Activated CD4-positive, alpha-beta T cell treated with anti-CD3 and anti-CD28 coated beads, Interleukin-2, amount 50 U/mL, for 16 hours (primary cell): ENCODE measurements around the gene WDR45B.

Source experiments
- DNase-seq: peaks from one replicate; pipeline ENCODE4 v3.0.0-alpha.2; 2020

The WDR45B gene

DNA sequence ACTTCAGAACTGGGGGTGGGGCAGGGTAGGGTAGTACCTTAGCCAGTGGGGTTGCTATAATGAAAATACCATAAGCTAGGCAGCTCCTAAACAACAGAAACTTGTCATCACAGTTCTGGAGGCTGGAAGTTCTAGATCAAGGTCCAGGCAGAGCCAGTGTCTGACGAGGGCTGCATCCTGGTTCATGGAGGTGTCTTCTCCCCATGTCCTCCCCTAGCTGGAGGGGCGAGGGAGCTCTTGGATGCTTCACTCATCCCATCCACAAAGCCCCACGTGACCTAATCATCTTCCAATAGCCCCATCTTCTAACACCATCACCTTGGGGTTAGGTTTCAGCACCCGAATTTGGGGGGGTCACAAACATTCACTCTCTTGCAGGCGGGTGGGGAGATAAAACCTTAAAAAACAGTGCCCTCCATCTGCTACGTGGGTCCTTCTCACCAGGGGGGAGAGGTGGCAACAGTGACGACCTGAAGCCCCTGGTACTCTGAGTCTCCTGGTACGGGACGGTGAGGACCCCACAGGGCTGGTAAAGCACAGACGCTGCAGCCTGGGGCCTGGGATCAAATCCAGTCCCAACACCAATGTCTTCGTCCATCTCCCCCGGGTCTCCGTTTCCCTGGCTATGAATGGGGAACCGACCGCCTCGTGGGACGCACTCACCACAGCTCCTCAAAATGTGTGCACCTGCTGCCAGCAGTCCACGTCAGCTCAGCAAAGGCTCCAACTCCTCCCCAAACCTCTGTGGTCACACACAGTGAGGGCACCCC is 27.4 kb upstream of the WDR45B start:
- no peak for DNase-seq

DNA sequence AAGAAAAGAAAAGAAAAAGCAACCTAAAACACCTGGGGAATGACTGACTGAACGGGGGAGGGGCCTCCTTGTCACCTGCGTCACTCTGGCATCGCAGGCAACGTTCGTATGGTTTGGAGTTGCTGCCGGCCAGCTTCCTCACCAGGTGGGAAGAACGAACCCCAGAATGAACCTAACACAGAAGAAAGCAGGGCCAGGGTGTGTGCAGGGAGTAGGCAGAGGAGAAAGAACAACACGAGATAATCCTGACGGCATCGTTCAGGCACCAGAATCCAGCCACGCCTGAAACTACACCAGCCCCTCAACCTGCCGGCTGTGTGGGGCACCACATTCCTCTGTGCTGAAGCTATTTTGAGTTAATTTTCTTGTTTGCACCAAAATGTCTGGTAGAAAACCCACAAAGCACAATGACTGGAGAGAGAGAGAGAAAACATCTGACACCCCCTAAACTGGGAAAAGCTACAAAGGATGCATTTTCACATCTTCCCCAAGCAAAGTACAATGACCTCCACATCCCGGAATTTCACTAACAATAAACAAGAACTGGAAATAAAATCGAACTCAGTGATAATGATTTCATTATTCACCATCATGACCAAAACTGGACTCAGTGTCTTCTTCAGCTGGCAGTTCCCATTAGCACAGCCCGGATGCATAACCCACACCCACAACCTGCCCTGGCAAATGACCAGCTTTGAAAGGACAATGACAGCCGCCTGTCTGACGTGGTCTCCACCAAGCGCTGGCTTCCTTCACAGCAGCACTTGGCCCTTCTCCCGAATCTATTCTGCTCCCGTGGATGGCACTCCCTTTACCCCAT is 26.6 kb upstream of the WDR45B start:
- no peak for DNase-seq

DNA sequence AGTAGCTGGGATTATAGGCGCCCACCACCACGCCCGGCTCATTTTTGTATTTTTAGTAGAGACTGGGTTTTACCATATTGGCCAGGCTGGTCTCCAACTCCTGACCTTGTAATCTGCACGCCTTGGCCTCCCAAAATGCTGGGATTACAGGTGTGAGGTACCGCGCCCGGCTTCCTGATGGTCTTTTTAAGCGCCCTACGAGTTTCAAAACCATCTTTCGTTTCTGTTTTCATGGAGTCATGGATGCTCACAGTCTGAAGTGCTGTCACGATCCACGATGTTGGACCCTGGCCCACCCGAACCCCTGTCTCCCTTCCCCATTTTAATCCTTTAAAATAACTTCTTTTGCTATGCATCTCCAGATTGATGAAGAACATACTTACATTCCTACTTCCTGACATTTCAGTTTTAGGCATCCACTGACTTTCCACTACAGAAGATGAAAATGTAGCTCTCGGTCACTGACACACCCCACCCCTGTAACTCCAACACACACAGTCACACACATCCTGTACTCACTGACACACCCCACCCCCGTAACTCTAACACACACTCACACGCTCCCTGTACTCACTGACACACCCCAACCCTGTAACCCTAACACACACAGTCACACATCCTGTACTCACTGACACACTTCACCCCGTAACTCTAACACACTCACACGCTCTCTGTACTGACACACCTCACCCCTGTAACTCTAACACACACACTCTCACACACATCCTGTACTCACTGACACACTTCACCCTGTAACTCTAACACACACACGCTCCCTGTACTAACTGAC is 22.6 kb upstream of the WDR45B start:
- no peak for DNase-seq

DNA sequence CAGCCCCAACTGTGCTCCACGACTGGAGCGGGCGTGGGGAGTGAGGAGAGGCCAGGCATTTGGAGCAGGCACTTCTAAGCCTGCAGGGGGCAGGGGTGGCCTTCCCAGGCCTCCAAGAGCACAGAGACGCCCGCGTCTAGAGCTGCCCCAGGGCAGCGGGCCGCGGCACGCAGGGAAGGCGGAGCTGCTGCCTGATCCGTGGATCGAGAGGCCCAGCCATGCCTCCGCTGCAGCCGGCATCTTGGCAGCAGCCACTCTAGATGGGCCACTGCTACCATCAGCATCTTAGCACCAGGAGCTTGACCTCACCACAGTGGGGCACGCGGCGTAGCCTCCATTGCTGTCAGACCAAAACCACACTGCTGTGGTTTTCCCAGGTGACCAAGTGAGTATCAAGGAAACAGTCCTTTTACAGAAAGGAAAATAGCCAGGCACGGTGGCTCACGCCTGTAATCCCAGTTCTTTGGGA is 20.4 kb upstream of the WDR45B start:
- DNase-seq = peak; percentile 35

DNA sequence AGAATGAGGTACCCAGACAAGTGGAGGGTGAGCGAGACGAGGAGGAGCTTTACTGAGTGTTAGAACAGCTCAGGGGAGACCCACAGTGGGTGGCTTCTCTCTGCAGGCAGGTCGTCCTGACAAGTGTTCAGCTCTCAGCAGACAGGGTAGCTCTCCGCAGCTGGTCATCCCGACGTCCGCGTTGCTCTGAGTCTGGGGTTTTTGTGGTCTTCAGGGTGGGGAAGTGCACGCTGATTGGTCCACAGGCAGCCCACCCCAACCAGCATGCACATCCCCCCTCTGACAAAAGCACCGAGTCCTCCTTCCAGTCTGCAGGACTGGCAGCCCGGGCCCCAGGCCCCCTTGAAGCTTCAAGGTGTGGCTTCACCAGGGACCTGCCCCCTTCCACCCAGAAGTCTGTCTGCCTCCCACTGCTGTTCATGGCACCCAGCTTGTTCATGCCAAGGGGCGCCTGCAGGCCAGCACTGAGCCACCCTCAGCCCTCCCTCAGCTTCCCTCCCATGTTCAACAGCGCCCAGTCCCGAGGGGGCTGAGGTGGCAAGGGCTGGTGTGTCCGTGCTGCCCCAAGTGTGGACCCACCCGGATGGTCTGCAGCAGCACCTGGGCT is 19.9 kb upstream of the WDR45B start:
- DNase-seq = no peak

DNA sequence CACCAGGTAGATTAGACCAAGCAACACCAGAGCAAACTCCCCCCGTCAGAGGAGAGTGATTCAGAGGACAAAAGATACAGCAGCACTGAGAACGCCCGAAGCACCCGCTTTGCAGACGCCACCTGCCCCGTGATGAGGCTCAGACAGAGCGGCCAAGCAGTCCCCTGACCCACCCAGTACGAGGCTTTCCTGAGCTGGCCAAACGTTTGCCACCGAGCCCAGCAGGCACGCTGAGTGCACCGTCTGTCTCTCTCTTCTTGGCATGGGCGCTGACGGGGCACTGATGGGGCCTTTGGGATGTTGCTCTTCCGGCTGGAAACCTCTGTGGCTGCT is 19.4 kb upstream of the WDR45B start:
- no peak for DNase-seq

DNA sequence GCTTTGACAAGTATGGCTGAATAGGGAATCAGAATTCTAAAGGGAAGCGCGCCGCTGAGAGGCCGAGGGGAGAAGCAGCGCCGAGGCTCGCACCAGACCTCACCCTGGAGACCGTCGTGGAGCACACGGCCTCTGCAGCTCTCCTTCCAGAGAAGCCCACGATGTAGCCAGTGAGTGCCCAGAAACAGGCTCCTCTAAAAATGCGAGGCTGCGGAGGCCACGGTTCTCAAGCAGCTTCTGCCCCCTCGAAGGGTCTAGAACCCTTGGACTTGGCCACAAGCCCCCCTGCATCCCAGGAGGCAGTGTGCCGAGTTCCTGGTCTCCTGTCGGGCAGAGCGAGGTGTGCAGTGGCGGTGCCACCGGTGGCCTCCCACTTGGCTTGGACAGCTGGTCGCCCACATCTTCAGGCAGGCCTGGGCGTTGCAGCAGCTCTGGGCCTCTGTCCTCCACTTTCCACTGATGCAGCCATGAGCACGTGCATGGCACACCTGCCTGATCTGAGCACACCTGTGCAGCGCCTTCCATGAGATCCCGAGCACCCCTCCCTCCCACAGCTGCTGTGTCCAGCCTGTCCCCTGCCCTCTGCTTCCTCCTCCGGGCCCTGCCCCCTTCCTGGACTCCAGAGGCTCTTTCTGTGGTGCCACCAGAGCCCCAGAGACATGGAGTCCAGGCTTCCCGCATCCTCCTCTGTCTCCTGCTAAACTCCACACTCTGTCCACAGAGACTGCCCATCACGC is 18.9 kb upstream of the WDR45B start:
- DNase-seq = no peak

DNA sequence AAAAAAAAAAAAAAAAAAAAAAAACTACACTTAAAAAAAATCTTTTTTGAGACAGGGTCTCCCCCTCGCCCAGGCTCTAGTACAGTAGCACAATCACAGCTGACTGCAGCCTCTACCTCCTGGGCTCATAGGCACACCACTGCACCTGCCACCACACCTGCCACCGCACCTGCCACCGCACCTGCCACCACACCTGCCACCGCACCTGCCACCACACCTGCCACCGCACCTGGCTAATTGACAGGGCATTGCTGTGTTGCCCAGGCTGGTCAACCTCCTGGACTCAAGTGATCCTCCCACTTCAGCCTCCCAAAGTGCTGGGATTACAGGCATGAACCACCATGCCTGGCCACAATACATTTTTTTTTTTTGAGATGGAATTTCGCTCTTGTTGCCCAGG is 17.6 kb upstream of the WDR45B start:
- no peak for DNase-seq

DNA sequence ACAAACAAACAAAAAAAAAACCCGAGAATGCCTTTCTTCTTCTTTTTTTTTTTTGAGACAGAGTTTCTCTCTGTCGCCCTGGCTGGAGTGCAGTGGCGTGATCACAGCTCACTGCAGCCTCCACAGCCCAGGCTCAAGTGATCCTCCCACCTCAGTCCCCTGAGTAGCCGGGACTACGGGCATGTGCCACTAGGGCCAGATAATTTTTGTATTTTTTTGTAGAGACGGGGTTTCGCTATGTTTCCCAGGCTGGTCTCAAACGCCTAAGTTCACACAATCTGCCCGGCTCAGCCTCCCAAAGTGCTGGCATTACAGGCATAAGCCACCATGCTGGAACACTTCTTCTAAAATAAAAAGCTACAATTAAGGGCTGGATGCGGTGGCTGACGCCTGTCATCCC is 17.0 kb upstream of the WDR45B start:
- no peak for DNase-seq

DNA sequence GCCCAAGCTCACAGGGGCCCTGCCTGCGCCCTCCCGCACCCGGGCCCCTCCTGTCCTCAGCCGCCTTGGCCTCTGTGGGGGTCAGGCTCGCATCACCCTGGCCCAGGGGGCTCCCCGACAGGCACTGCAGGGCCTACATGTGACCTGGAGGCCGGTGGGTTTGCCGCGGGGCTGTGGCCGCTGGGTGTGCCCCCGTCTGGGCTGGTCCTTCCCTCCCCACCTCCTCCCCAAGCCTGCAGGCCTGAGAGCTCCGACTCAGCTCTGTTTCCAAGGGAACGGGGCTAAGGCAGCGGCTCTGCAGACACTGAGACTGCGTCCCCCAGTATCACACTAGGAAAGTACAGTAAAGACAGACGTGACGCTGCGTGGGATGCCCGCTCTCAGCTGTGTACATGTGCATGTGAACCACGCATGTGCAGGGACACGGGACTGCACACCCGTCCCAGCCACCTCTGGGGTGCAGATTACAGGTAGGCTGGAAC is 16.5 kb upstream of the WDR45B start:
- DNase-seq = no peak

DNA sequence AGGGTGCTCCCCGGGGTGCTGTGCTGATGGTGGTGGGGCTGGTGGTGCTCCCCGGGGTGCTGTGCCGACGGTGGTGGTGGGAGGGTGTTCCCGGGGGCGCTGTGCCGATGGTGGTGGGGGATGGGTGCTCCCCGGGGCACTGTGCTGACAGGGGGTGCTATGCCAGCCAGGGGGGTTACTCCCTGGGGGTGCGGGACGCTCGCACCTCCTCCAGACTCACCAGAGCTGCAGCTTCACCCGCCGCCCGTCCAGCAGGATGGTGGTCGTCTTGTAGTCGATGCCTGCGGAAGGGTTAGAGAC is 16.0 kb upstream of the WDR45B start:
- no peak for DNase-seq

DNA sequence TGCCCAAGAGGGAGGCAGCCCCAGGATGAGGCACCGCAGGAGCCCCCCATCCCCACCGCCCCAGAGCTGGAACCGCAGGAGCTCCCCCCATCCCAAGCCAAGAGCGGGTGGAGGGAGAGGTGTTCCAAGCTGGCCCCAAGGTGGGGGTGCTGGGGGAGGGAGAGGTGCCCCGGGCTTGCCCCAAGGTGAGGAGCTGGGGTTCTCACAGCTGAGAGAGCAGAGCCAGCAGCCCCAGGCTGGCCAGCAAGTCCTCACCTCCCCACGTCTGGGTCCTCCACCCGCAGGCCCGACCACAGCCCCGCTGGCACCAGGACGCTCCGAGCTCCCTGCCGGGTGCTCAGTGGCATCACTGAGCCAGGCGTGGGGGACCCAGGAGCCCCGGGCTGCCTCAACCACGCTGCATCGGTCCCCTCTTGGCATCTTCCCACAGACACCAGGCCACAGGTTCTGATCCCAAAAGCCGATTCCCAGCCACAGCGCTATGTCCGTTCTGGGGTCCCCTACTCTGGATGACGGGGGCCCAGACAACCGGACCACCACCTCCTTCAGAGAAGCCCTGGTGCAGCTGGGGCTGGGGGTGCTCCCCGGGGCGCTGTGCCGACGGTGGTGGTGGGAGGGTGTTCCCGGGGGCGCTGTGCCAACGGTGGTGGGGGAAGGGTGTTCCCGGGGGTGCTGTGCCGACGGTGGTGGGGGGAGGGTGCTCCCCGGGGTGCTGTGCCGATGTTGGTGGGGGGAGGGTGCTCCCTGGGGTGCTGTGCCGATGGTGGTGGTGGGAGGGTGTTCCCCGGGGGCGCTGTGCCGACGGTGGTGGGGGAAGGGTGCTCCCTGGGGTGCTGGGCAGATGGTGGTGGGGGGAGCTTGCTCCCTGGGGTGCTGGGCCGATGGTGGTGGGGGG is 15.4 kb upstream of the WDR45B start:
- DNase-seq = no peak

DNA sequence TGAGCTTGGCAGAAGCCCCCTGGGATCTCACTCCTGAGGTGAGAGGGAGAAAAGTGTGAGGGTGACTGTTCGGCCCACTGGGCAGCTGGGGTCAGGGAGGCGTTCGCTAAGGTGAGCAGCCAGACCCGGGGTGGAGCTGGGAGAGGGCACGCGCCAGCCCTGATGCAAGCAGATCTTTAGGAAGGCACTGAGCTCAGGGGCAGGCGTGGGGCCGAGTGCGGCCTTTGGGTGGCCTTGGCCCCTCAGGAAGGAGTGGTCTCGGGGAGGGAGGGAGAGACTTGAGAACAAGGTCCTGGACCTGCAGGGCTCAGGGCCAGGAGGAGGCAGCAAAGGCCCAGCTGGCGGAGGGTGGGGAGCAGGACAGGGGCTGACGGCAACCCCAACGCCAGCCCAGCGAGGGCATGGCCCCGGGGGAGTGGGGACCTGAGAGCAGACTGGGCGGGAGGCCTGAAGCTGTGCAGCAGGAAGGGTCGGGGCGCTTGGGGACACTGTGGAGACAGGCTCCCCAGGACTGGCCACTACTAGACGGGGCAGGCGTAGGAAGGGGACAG is 14.5 kb upstream of the WDR45B start:
- no peak for DNase-seq

DNA sequence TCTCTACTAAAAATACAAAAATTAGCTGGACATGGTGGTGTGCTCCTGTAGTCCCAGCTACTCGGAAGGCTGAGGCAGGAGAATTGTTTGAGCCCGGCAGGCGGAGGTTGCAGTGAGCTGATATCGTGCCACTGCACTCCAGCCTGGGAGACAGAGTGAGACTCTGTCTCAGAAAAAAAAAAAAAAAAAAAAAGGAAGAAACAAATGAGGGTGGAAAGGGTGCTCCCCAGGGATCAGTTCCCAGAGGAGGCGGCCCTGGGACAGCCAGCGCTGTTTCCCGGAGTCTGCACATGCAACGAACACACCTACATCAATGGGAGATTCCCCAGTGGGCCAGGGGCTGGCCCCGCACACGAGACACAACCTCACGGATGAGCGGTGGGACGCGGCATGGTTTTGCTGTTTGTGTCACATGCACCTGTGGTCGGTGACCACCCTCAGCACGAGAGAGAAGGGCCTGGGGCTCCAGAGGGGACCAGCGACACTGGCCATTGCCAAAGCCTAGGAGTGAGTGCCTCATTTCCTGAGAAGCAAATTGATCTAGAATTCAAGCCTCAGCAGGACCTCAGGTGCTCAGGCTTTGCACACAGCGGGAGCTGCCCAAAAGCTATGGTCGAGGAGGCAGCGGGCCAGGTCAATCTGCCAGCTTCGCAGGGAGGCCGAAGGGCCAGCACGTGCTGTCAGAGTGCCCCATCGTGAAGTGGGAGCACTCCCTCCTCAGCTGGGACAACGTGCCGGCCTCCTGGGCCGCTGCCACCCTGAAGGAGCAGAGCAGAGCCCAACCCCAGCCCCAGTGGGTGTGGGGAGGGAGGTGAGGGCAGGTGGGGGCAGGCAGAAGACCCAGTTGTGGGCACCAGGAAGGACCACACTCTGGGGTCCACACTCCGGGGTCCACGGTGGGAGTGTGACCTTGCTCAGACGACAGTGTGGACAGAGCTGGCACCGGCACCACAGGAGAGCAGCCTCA is 13.8 kb upstream of the WDR45B start:
- DNase-seq = no peak

DNA sequence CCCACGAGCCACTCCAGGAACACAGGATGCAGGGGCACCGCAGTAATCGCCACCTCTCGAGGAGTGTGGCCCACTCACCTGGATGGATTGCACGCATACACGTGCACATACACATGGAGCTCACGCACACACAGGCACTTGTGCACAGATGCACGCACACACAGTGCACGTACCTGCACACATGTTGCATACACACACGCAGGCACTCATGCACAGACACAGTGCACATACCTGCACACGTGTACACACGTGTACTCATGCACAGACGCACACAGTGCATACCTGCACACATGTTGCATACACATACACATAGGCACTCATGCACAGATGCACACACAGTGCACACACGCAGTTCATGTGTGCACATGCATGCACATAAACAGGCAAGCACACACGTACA is 11.6 kb upstream of the WDR45B start:
- no peak for DNase-seq

DNA sequence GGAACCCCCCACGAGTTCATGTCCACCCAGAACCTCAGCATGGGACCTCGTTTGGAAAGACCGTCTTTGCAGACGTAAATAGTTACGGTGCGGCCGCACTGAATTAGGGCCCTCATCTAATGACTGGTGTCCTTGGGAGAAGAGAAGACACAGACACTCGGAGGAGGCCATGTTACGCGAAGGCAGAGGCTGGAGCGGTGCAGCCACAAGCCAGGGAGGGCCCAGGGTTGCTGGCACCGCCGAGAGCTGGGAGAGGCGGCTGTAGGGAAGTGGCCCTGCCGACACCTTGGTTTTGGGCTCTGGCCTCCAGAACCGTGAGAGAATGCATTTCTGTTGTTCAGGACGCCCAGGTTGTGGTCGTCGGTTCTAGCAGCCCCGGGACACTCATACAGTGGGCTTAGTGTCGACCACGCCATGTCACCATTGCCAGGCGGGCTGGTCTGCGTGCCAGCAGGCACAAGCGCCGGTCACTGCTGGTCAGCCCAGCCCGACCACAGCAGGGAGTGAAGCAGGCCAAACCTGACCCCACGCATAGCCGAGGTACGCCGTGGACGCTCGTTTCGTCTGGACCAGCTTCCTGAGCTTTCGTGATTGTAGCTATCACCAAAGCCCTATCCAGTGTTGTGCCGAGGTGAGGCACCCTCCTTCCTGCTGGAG is 10.7 kb upstream of the WDR45B start:
- no peak for DNase-seq

DNA sequence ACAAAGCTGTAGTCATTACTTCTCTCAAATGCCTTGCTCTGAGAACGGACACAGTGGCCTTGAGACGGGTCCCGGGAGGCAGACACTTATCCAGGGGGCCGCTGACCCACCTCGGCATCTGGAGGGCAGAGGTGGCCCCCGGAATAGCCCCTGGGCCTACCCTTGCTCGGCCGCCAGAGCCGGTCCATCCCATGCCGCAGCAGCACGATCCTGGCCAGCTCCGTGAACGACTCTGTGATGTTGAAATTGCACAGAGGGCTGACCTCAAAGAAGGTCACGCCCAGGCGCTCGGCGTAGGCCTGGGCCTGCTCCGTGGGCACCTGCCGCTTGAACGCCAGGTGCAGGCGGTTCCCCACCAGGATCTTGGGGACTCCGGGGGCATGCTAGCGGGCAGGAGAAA is 10.1 kb upstream of the WDR45B start:
- no peak for DNase-seq

DNA sequence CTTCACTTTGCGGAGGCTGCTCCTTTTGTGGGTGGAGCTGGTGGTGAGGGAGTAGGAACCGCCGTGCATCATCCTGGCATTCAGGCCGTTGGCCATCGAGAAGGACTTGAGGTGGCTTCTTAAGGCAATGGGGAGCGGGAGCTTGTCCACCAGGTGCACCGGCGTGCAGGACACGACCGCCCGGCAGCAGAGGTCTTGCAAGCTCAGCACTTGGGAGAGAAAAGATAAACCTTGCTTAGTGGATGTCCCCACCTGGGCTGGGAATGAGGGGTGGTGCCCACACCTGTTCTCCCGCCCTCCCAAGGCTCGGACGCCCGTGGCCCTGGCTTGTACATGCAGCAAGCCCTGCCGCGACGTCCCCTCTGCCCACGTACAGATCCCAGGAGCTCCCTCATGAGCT is 9.7 kb upstream of the WDR45B start:
- no peak for DNase-seq

DNA sequence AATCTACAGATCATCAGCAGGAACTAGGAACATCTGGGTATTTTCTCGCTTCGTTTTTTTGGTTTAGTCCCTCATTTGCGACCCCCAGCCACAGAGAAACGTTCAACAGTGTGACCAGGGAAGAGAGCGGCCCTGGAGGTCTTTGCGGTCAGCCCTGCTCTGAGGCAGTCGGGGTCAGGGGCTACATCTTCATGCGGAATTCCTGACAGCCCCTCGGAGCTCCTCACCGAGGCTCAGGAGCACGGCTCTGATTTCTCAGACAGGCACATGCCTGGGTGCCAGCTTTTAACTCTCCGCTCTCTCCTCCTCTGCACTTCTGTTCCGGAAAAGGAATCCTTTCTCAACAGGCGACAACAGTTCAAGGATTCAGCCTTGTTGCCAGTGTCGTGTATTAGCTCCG is 8.0 kb upstream of the WDR45B start:
- no peak for DNase-seq
